GM19351 (cell line): ENCODE measurements around the gene CFAP119.

Experiments
- ATAC-seq: cut with Tn5 transposase; IDR thresholded peaks from one replicate; pipeline ENCODE4 v1.9.1; 2021; ENCODE audit warnings: mild to moderate bottlenecking, moderate library complexity; ENCODE audit not compliant: unreplicated experiment

The CFAP119 gene

GRCh38 chr16:30741461-30741914 is 20.4 kb downstream of the CFAP119 start:
- ATAC-seq, result no peak

- no peak for ATAC-seq
Observed at GRCh38 chr16:30740364-30741251, 21.3 kb downstream of the CFAP119 start.

- ATAC-seq, result no peak
Observed at GRCh38 chr16:30738984-30739951, 22.6 kb downstream of the CFAP119 start.

GRCh38 chr16:30737794-30738648 is 23.8 kb downstream of the CFAP119 start:
- no peak for ATAC-seq

GRCh38 chr16:30736995-30737793 is 24.7 kb downstream of the CFAP119 start:
- no peak for ATAC-seq

- ATAC-seq, result no peak
Observed at GRCh38 chr16:30731411-30731810, 30.5 kb downstream of the CFAP119 start.

GRCh38 chr16:30728899-30729672 is 32.8 kb downstream of the CFAP119 start:
- ATAC-seq, result no peak

GRCh38 chr16:30728321-30728720 is 33.5 kb downstream of the CFAP119 start:
- no peak for ATAC-seq

GRCh38 chr16:30725418-30725792 is 36.5 kb downstream of the CFAP119 start:
- no peak for ATAC-seq

GRCh38 chr16:30724641-30725417 is 37.0 kb downstream of the CFAP119 start:
- no peak for ATAC-seq

GRCh38 chr16:30723725-30724355 is 38.0 kb downstream of the CFAP119 start:
- no peak for ATAC-seq

GRCh38 chr16:30722916-30723315 is 38.9 kb downstream of the CFAP119 start:
- no peak for ATAC-seq

GRCh38 chr16:30722443-30722842 is 39.4 kb downstream of the CFAP119 start:
- ATAC-seq, result no peak

- no peak for ATAC-seq
Observed at GRCh38 chr16:30721606-30722005, 40.3 kb downstream of the CFAP119 start.

- no peak for ATAC-seq
Observed at GRCh38 chr16:30721167-30721566, 40.7 kb downstream of the CFAP119 start.

GRCh38 chr16:30720694-30721093 is 41.2 kb downstream of the CFAP119 start:
- ATAC-seq, result no peak

GRCh38 chr16:30720086-30720485 is 41.8 kb downstream of the CFAP119 start:
- ATAC-seq, result no peak
